Measurements from ENCODE around the gene MYCBPAP.
A peak's percentile ranks its signal among the peaks of the same experiment; 100 is the strongest.

Gene MYCBPAP

GRCh38 chr17:50505591-50506130 lies 2.6 kb upstream of the MYCBPAP start:
- no peaks in the 10 kb centered on the region for H3K27me3 ChIP-seq (replicated peaks)
- no peaks in the 10 kb centered on the region for H3K36me3 ChIP-seq (replicated peaks)
- TF ChIP-seq, protein P1, sequence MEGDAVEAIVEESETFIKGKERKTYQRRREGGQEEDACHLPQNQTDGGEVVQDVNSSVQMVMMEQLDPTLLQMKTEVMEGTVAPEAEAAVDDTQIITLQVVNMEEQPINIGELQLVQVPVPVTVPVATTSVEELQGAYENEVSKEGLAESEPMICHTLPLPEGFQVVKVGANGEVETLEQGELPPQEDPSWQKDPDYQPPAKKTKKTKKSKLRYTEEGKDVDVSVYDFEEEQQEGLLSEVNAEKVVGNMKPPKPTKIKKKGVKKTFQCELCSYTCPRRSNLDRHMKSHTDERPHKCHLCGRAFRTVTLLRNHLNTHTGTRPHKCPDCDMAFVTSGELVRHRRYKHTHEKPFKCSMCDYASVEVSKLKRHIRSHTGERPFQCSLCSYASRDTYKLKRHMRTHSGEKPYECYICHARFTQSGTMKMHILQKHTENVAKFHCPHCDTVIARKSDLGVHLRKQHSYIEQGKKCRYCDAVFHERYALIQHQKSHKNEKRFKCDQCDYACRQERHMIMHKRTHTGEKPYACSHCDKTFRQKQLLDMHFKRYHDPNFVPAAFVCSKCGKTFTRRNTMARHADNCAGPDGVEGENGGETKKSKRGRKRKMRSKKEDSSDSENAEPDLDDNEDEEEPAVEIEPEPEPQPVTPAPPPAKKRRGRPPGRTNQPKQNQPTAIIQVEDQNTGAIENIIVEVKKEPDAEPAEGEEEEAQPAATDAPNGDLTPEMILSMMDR (IDR thresholded peaks at IDR 0.05; ENCODE audit: low read depth, low read length, missing control alignments) = no peak
- no peak overlapping the region for H3K27ac ChIP-seq
- H3K4me3 ChIP-seq (ENCODE audit: low read depth, low read length) = no peak overlapping the region
- in situ Hi-C loops (cut with HindIII; ENCODE audit: low pct_ligation_motif_present, low sequenced_read_pairs) = no loop called here
- no peak for DNase-seq

- in situ Hi-C loops (cut with HindIII; ENCODE audit: low pct_ligation_motif_present, low sequenced_read_pairs) = no loop called here
- TF ChIP-seq, protein P1 (IDR thresholded peaks at IDR 0.05; ENCODE audit: low read depth, low read length, missing control alignments) = no peak
- DNase-seq = no peak
These were observed 1.9 kb upstream of the MYCBPAP start for GRCh38 chr17:50506298-50506697.

DNA sequence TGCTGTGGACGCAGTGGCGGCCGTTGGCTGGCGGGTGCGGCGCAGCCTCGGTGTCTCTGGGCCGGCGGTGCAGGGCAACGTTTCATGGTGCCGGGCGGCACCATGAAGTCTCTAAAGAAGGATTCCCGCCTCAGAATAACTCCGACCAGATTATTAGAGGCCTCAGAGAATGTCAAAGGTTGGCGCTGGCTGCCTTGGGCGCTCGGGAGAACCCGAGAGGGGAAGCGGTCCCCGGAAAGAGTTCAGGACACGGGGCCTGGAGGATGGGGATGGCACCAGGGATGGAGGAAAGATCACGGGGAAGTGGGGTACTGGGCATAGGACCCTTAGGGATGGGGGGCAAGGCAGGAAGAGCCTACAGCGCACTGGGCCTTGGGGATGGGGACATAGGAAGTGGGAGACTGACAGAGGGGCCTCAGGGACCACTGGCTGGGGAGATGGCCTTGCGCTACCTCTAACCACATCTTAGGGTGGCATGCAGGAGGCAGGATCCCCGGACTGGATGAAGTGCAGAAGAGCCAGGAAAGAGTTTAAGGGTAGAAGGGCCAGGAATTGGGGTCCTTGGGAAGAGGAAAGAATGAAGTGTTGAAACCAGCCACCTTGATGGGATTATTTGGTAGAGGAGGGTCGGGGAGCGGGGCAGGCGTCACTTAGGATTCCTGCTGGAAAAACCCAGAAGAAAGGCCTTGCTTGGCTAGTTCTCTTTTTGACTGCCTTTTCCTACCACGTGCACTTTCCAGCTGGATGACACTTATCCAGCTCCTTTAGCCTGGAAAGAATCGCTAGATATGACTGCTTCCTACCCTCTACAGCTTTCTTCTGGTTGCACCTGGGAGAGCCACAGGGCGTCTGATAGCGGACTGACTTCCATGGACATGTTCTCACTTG lies 578 bp downstream of the MYCBPAP start:
- in situ Hi-C loops (cut with HindIII; ENCODE audit: low pct_ligation_motif_present, low sequenced_read_pairs) = no loop called here
- Histone ChIP-seq H3K4me3 (ENCODE audit: low read depth, low read length) (peak overlapping the region; percentile 59), H3K27ac (no peak overlapping the region), H3K27me3 (replicated peaks) (no peaks in the 10 kb centered on the region), H3K36me3 (replicated peaks) (no peaks in the 10 kb centered on the region)
- TF ChIP-seq, protein P1 (IDR thresholded peaks at IDR 0.05; ENCODE audit: low read depth, low read length, missing control alignments) = no peak
- DNase-seq = no peak

More at GRCh38 chr17:50506298-50506697, 1.9 kb upstream of the MYCBPAP start:
- H3K4me3 ChIP-seq (ENCODE audit: low read depth, low read length) = no peak overlapping the region
- H3K27ac ChIP-seq = no peak overlapping the region
- no peaks in the 10 kb centered on the region for H3K27me3 ChIP-seq (replicated peaks)
- no peaks in the 10 kb centered on the region for H3K36me3 ChIP-seq (replicated peaks)

DNA sequence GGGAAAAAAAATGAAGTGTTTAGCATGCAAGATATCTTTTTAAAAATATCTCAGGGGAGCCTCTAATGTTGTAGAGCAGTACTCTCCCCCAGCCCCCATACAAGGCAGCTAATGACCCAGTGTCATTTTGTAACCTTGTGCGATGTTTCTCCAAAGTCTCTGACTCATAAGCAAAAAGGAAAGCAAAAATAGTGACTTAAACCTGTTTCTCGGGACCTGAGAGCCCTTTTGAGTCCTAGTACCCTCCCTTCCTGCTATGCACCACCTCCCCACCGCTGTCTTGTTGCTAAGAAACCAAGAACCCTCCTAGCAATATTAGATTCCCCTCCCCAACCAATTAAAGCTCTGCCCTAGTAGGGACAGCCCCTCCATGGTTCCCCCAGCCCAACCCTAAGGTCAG lies 2.8 kb downstream of the MYCBPAP start:
- no peak for DNase-seq
- no peaks in the 10 kb centered on the region for H3K27me3 ChIP-seq (replicated peaks)
- TF ChIP-seq, protein P1 (IDR thresholded peaks at IDR 0.05; ENCODE audit: low read depth, low read length, missing control alignments) = no peak
- in situ Hi-C loops (cut with HindIII; ENCODE audit: low pct_ligation_motif_present, low sequenced_read_pairs) = no loop called here
- H3K27ac ChIP-seq = no peak overlapping the region
- H3K36me3 ChIP-seq (replicated peaks) = no peaks in the 10 kb centered on the region
- H3K4me3 ChIP-seq (ENCODE audit: low read depth, low read length) = no peak overlapping the region

- no peak overlapping the region for H3K27ac ChIP-seq
- in situ Hi-C loops (cut with HindIII; ENCODE audit: low pct_ligation_motif_present, low sequenced_read_pairs) = no loop called here
- no peaks in the 10 kb centered on the region for H3K27me3 ChIP-seq (replicated peaks)
- H3K36me3 ChIP-seq (replicated peaks) = no peaks in the 10 kb centered on the region
- no peak overlapping the region for H3K4me3 ChIP-seq (ENCODE audit: low read depth, low read length)
- TF ChIP-seq, protein P1 (IDR thresholded peaks at IDR 0.05; ENCODE audit: low read depth, low read length, missing control alignments) = no peak
- no peak for DNase-seq
These were observed 5.3 kb downstream of the MYCBPAP start for GRCh38 chr17:50513495-50513894.
